22Rv1 (cell line): ENCODE measurements around the gene SLA2.

ENCODE experiments used
- H3K27ac ChIP-seq: fragments of 450-650 bp; 2 replicates; pipeline ENCODE4 v1.5.1; 2017
- ZFX ChIP-seq: fragments of 450-650 bp; IDR thresholded peaks from 2 replicates; pipeline ENCODE4 v1.6.1; 2017; ENCODE audit warnings: antibody characterized with exemption, borderline replicate concordance
- TF ChIP-seq, protein P1 (sequence below): fragments of 450-650 bp; IDR thresholded peaks from 2 replicates; pipeline ENCODE4 v1.5.1; 2017; ENCODE audit warnings: mild to moderate bottlenecking

The SLA2 gene

GRCh38 chr20:36582322-36582721 lies 63.7 kb downstream of the SLA2 start:
- TF ChIP-seq ZFX: no peak
- no peak overlapping the region for H3K27ac ChIP-seq

- H3K27ac ChIP-seq: no peak overlapping the region
- no peak for TF ChIP-seq ZFX
- TF ChIP-seq, protein P1, sequence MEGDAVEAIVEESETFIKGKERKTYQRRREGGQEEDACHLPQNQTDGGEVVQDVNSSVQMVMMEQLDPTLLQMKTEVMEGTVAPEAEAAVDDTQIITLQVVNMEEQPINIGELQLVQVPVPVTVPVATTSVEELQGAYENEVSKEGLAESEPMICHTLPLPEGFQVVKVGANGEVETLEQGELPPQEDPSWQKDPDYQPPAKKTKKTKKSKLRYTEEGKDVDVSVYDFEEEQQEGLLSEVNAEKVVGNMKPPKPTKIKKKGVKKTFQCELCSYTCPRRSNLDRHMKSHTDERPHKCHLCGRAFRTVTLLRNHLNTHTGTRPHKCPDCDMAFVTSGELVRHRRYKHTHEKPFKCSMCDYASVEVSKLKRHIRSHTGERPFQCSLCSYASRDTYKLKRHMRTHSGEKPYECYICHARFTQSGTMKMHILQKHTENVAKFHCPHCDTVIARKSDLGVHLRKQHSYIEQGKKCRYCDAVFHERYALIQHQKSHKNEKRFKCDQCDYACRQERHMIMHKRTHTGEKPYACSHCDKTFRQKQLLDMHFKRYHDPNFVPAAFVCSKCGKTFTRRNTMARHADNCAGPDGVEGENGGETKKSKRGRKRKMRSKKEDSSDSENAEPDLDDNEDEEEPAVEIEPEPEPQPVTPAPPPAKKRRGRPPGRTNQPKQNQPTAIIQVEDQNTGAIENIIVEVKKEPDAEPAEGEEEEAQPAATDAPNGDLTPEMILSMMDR: no peak
These were observed 65.9 kb downstream of the SLA2 start for GRCh38 chr20:36579996-36580545.

- no peak overlapping the region for H3K27ac ChIP-seq
- TF ChIP-seq, protein P1: no peak
- no peak for TF ChIP-seq ZFX
These were observed 67.5 kb downstream of the SLA2 start for GRCh38 chr20:36578356-36579041.

GRCh38 chr20:36576081-36576445 lies 69.9 kb downstream of the SLA2 start:
- peak overlapping the region; percentile 80; the same call in 1 of the 2 replicates for H3K27ac ChIP-seq

GRCh38 chr20:36574366-36575135 lies 71.4 kb downstream of the SLA2 start:
- TF ChIP-seq, protein P1: no peak
- no peak for TF ChIP-seq ZFX
- peak overlapping the region; percentile 80 for H3K27ac ChIP-seq

More at GRCh38 chr20:36576081-36576445, 69.9 kb downstream of the SLA2 start:
- TF ChIP-seq ZFX: no peak
- TF ChIP-seq, protein P1: no peak

DNA sequence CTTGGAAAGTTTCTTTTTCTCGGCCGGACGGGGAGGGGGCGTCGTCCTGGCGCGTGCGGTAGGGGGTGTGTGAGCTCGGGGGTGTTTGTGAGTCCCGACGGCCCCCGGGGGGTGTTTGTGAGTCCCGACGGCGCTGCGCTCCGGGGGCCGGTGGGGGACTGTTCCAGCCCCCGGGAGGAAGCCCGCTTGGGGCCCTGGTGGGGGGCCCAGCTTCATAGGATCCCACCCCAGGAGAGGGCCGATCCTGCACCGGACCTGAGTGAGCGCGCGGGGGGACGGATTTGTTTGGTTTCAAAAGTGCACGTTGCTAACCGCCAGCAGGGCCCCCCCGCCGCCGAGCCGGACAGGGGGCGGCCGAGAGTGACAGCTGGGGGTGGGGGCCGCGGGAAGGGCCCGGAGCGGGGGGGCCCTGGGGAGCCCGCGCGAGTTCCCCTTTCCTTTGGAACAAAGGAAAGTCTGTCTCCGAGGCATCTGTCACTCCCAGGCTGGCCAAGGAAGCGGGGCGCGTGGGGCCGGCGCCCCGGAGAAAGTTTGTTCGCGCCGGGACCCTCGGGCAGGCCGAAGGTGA lies 72.1 kb downstream of the SLA2 start:
- TF ChIP-seq, protein P1: 0 out of 2 replicates have a peak, but pooled peaks have one; percentile 5
- no peak for TF ChIP-seq ZFX
- H3K27ac ChIP-seq: peak overlapping the region; percentile 80

DNA sequence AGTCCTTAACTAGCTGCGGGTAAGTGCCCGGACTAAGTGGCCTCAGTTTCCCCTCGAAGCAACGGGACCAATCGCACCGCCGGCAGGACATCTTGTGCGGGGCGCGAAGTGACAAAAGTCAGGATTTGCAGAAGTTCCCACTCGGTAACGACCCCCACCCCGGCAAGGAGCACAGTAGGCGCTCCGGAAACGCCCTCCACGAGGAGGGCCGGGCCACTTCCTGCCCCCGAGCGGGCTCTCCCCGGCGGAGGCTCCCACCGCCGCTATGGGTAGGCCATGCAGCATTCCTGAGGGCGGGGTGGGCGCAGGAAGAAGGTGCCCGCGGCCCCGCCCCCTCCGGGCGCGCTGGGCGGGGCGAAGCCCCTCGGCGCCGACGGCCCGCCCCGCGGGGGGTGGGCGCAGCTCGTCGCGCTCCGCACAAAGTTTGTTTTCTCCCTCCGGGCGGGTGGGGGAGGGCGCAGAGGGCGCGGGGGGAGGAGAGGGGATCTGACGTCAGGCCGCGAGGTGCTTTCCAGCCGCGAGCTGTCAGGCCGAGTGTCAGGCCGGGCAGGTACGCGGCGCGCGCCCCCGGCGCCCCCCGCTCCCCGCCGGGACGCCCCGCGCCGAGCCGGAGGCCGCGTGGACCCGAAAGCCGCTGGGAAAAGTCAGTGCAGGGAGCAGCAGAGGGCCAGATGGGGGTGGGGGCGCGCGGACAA lies 72.7 kb downstream of the SLA2 start, which contains the start of gene TGIF2:
Gene TGIF2, plus strand, starts transcription at position 495 of the 695 bp plus-strand sequence. CDS start 5,178 bp downstream, outside the sequence.
- H3K27ac ChIP-seq: peak within 1 kb of the TSS; percentile 80
- TF ChIP-seq ZFX: no peak
- TF ChIP-seq, protein P1: no peak
